Panc1 (cell line): ENCODE measurements around the gene RAP1GAP. TPM values are rescaled to one million over a fixed set of nuclear protein-coding genes. Genes with fewer than 3 reads are reported as not detected.

ENCODE experiments used
- ATAC-seq: fragments of 200-7000 bp; cut with Tn5 transposase; 2 replicates; pipeline ENCODE4 v1.9.1; 2020; ENCODE audit warnings: mild to moderate bottlenecking, moderate library complexity
- BruUV-seq: library from RNA; stranded (reverse); fragments of 400-500 nt; replicated peaks from 2 replicates; lab custom pipeline; 2021; lab: Mats Ljungman, UMichigan
- CTCF ChIA-PET: fragments of 300-600 bp; sonication (Branson Sonifier 250); formaldehyde crosslinking; loops from one replicate; lab custom pipeline; 2022; ENCODE audit warnings: antibody characterized with exemption; lab: Charles Lee
- POLR2A ChIA-PET: fragments of 300-600 bp; sonication (Branson Sonifier 250); formaldehyde crosslinking; loops from one replicate; lab custom pipeline; 2022; ENCODE audit warnings: antibody characterized with exemption; lab: Charles Lee
- DNase-seq: peaks from one replicate; pipeline ENCODE4 v3.0.0-alpha.2; 2010; ENCODE audit warnings: low read depth, low spot score
- H3K27ac ChIP-seq: 2 replicates; pipeline ENCODE4 v1.5.1; 2011; ENCODE audit warnings: mild to moderate bottlenecking, low read length, inconsistent platforms
- H3K27me3 ChIP-seq: fragments of 200-500 bp; sonication (Bioruptor generic); 2 replicates; pipeline ENCODE4 v1.6.0; 2014; ENCODE audit warnings: low read length, inconsistent platforms; ENCODE audit not compliant: control insufficient read depth, insufficient read depth
- H3K36me3 ChIP-seq: fragments of 200-500 bp; sonication (Bioruptor generic); 2 replicates; pipeline ENCODE4 v1.5.1; 2014; ENCODE audit warnings: inconsistent platforms, mild to moderate bottlenecking, low read length, moderate library complexity; ENCODE audit not compliant: control insufficient read depth, insufficient read depth
- H3K4me1 ChIP-seq: 2 replicates; pipeline ENCODE4 v1.5.1; 2011; ENCODE audit warnings: inconsistent platforms, mild to moderate bottlenecking, low read length, moderate library complexity; ENCODE audit not compliant: control insufficient read depth, insufficient read depth
- H3K4me3 ChIP-seq, 2 experiments: 2 replicates each; pipeline ENCODE4 v1.5.1; 2011 to 2012; ENCODE audit warnings: low read depth in 2 of 2, low read length in 2 of 2, mild to moderate bottlenecking in 2 of 2, inconsistent platforms in 1 of 2, moderate library complexity in 1 of 2
- H3K9me3 ChIP-seq: fragments of 200-500 bp; sonication (Bioruptor generic); 2 replicates; pipeline ENCODE4 v1.5.1; 2014; ENCODE audit warnings: low read depth, mild to moderate bottlenecking, inconsistent platforms, low read length, moderate library complexity; ENCODE audit not compliant: control insufficient read depth, insufficient read depth
- CTCF ChIP-seq: fragments of 450-650 bp; IDR thresholded peaks from 2 replicates; pipeline ENCODE4 v1.5.1; 2017; ENCODE audit warnings: mild to moderate bottlenecking
- POLR2AphosphoS5 ChIP-seq: IDR thresholded peaks from 2 replicates; pipeline ENCODE4 v1.6.1; 2012; ENCODE audit warnings: mild to moderate bottlenecking, low read depth, low read length, moderate library complexity
- SIN3A ChIP-seq: IDR thresholded peaks from 2 replicates; pipeline ENCODE4 v1.6.1; 2012; ENCODE audit warnings: low read depth, mild to moderate bottlenecking, low read length, moderate library complexity, borderline replicate concordance; ENCODE audit not compliant: insufficient read depth
- TCF7L2 ChIP-seq: IDR thresholded peaks from 2 replicates; pipeline ENCODE4 v1.6.1; 2011; ENCODE audit warnings: mild to moderate bottlenecking, low read depth, low read length, inconsistent platforms
- in situ Hi-C: cut with HindIII; loops from 2 replicates; pipeline ENCODE4 v1.10.0; 2016; ENCODE audit warnings: low sequenced_read_pairs, low pct_unique_long_range_greater_than_20kb
- intact Hi-C: fragments of 100-400 bp; cut with micrococcal nuclease; formaldehyde crosslinking; loops from one replicate; pipeline ENCODE4 v1.10.0; 2022; ENCODE audit not compliant: unreplicated experiment
- total RNA-seq: library from RNA; stranded (reverse); gene quantifications from one replicate; pipeline ENCODE4 v1.2.1, GENCODE V29; 2021; ENCODE audit not compliant: unreplicated experiment
- TF ChIP-seq, protein P1 (sequence below), 2 experiments: IDR thresholded peaks; 2 replicates each; pipeline ENCODE4 v1.6.1; 2011 to 2012; ENCODE audit warnings: low read depth in 2 of 2, control low read depth in 1 of 2, low read length in 1 of 2, mild to moderate bottlenecking in 1 of 2, moderate library complexity in 1 of 2; ENCODE audit not compliant: insufficient read depth in 1 of 2

Gene RAP1GAP
- total RNA-seq, 1 experiment from 2014 or later: 4.6 TPM

DNA sequence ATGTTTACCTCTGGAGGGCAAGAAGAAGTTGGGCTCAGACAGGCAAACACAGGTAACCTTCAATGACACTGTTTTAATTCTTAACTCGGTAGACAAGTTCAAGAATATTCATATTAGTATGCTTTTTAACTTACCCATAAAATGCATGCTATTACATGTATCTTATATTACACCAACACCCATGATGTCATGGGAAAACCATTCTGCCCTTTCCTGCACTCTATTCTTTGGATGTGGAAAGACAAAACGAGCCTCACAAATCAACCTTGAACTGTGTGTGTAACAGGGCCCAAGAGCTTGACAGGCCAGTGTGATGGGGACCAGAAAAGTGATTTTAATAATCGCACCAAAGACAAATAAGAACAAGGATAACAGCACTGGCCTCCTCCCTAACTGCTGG is 22.6 kb upstream of the RAP1GAP start:
- no peak for TF ChIP-seq SIN3A
- TF ChIP-seq, protein P1, sequence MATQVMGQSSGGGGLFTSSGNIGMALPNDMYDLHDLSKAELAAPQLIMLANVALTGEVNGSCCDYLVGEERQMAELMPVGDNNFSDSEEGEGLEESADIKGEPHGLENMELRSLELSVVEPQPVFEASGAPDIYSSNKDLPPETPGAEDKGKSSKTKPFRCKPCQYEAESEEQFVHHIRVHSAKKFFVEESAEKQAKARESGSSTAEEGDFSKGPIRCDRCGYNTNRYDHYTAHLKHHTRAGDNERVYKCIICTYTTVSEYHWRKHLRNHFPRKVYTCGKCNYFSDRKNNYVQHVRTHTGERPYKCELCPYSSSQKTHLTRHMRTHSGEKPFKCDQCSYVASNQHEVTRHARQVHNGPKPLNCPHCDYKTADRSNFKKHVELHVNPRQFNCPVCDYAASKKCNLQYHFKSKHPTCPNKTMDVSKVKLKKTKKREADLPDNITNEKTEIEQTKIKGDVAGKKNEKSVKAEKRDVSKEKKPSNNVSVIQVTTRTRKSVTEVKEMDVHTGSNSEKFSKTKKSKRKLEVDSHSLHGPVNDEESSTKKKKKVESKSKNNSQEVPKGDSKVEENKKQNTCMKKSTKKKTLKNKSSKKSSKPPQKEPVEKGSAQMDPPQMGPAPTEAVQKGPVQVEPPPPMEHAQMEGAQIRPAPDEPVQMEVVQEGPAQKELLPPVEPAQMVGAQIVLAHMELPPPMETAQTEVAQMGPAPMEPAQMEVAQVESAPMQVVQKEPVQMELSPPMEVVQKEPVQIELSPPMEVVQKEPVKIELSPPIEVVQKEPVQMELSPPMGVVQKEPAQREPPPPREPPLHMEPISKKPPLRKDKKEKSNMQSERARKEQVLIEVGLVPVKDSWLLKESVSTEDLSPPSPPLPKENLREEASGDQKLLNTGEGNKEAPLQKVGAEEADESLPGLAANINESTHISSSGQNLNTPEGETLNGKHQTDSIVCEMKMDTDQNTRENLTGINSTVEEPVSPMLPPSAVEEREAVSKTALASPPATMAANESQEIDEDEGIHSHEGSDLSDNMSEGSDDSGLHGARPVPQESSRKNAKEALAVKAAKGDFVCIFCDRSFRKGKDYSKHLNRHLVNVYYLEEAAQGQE (IDR thresholded peaks at IDR 0.05; ENCODE audit: insufficient read depth in 1 of 2, low read depth in 2 of 2, low read length in 1 of 2): no peak
- TF ChIP-seq TCF7L2: no peak
- TF ChIP-seq POLR2AphosphoS5: no peak
- no peak for TF ChIP-seq CTCF
- no TSS peak for BruUV-seq
- no peaks in the 10 kb centered on the region for H3K9me3 ChIP-seq
- H3K27me3 ChIP-seq: no peaks in the 10 kb centered on the region
- DNase-seq: no peak
- no peak for ATAC-seq
- in situ Hi-C loops (no loop called here), intact Hi-C loops (no loop called here)
- H3K4me1 ChIP-seq: no peaks in the 10 kb centered on the region
- CTCF ChIA-PET: no interaction called here
- POLR2A ChIA-PET: interaction anchor here (0.7 kb wide), 1 partner anchor 121 kb away, joined by 9 read pairs; no protein-coding TSS in a partner anchor
- H3K4me3 ChIP-seq: no peak overlapping the region
- H3K36me3 ChIP-seq: peaks cover 6% of the 10 kb centered on the region; the same call in 1 of the 2 replicates
- no peak overlapping the region for H3K27ac ChIP-seq

- no peak for TF ChIP-seq CTCF
- BruUV-seq: no TSS peak
- in situ Hi-C loops: no loop called here
- no peaks in the 10 kb centered on the region for H3K9me3 ChIP-seq
- H3K4me1 ChIP-seq: no peaks in the 10 kb centered on the region
- no peak overlapping the region for H3K27ac ChIP-seq
- H3K27me3 ChIP-seq: no peaks in the 10 kb centered on the region
- CTCF ChIA-PET: no interaction called here
- no peak for DNase-seq
- POLR2A ChIA-PET: no interaction called here
- no peak for ATAC-seq
- H3K36me3 ChIP-seq: peaks cover 10% of the 10 kb centered on the region; the same call in 1 of the 2 replicates
- no peak overlapping the region for H3K4me3 ChIP-seq
- intact Hi-C loops: no loop called here
These were observed 20.7 kb upstream of the RAP1GAP start for GRCh38 chr1:21689661-21690372.
